ENCODE measurements around the gene HYAL3.

HYAL3 gene, protein sequence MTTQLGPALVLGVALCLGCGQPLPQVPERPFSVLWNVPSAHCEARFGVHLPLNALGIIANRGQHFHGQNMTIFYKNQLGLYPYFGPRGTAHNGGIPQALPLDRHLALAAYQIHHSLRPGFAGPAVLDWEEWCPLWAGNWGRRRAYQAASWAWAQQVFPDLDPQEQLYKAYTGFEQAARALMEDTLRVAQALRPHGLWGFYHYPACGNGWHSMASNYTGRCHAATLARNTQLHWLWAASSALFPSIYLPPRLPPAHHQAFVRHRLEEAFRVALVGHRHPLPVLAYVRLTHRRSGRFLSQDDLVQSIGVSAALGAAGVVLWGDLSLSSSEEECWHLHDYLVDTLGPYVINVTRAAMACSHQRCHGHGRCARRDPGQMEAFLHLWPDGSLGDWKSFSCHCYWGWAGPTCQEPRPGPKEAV

GRCh38 chr3:50298836-50299637 is at the start of gene HYAL3, which contains the start of gene NAA80:
HYAL3 (minus strand) TSS chr3:50299405; CDS start chr3:50295602, 3,803 bp downstream.
NAA80 (minus strand) TSS chr3:50299405; CDS start chr3:50297463, 1,942 bp downstream.
- peak; percentile 91 for DNase-seq

DNA sequence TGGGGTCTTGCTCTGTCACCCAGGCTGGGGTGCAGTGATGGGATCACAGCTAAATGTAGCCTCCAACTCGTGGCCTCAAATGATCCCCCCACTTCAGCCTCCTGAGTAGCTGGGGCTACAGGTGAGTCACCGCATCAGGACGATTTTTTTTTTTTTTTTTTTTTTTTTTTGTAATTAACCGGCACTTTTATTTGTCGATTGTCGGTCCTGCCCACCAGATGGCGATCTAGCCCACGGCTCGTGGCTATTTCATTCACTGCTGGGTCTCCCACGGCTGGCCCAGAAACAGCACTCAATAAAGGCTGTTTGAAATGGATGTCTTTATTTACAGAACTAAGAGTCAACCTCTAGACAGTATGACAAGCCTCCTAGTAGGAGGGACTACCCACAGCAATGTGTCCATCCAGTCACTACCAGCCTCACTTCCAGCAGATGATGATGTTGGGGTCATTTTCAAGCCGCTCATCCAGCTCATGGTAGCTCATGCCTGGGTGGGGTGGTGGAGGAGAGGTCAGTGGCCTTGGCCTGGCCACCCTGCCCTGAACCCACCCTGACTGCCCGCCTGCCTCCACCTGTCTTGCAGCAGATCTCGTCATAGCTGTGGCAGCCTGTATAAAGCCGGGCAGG is 48.1 kb upstream of the HYAL3 start:
- DNase-seq: no peak

GRCh38 chr3:50345586-50346234 is 46.5 kb upstream of the HYAL3 start, which contains the start of gene ZMYND10:
ZMYND10 (minus strand) TSS chr3:50345732; CDS start chr3:50345579, 153 bp downstream.
- no peak for DNase-seq

- DNase-seq: no peak
Observed at GRCh38 chr3:50345008-50345407, 45.8 kb upstream of the HYAL3 start.

DNA sequence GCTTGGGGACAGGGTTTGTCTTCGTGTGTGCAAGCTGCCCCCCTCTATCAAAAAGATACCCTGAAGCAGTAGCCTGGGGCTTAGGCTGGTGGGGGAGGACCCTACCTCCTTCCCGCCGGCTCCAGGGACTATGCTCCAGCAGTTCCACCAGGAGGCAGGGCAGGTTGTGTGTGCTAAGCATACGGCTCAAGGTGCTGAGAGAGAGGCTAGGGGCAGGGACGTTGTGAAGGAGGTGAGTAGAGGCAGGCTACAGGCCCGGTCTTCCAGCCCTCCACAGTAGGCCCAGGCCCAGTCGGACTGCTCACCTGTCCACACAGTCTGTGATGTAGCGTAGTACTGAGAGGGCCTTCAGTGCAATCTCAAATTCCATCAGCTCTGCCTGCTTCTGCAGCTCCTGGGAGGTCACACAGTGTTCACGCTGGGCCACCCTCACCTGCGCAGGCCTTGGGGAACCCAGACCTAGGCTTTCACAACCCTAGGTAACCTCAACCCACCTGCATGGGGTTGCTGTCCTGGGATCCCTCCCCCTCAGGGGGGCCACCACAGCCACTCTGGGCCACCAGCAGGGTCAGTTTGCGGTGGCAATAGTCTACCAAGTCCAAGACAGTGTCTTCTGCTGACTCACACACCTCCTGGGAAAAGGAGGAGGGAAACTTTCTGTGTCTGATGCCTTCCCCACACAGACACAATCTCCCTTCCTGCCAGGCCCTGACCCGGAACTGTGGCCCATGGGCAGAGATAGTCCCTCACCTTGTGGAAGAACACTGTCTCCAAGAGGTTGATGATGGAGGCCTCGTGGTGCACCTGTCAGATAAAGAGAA is 43.8 kb upstream of the HYAL3 start:
- no peak for DNase-seq

- DNase-seq: no peak
Observed at GRCh38 chr3:50341996-50342650, 42.9 kb upstream of the HYAL3 start.

GRCh38 chr3:50341537-50341936 is 42.3 kb upstream of the HYAL3 start:
- DNase-seq: no peak

- no peak for DNase-seq
Observed at GRCh38 chr3:50340448-50341329, 41.5 kb upstream of the HYAL3 start, which contains the start of gene RASSF1. RASSF1 (minus strand) TSS chr3:50340836; CDS start chr3:50340805, 31 bp downstream.

- no peak for DNase-seq
Observed at GRCh38 chr3:50340147-50340447, 40.9 kb upstream of the HYAL3 start.

DNA sequence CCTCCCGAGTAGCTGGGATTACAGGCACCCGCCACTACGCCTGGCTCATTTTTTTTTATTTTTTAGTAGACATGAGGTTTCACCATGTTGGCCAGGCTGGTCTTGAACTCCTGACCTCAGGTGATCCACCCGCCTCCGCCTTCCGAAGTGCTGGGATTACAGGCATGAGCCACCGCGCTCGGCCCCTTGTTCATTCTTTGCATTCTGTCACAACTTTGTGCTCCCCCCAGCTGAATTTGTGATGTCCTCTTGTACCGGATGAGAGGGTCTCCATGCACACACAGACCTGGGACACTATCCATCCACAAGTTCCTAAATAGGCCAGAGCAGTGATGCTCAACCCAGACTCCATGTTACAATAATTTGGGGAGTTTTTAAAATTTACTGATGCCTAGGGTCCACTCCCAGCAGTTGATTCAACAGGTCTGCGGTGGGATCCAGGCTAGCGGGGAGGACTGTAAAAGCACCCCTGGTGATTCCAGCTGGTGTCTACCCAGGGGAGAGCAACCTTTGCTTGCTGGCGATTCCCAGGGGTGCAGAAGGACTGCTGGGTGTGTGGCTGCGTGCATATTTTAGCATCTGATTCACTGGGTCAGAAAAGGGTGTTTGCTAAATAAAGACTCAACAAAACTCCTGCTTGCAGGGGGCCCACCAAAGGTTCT is 40.4 kb upstream of the HYAL3 start:
- DNase-seq: no peak

DNA sequence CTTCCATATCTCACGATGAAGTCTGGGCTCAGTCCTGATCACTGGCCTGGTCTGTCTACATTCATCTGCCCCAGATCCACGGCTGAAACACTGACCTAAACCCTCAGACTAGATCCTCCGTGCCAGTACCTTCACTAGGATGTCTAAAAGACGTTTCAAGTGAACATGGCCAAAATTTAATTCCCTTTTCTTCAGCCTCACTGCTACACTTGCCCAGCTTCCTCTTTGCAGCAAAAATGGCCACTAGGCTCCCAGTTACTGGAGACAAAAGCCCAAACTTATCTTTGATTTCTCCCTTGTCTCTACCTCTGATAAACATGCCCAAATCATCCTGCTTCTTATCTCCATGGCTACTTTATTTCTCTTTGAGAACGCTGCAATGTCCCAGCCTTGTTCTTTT is 39.8 kb upstream of the HYAL3 start:
- DNase-seq: no peak

GRCh38 chr3:50337175-50337861 is 38.1 kb upstream of the HYAL3 start:
- DNase-seq: peak; percentile 90

DNA sequence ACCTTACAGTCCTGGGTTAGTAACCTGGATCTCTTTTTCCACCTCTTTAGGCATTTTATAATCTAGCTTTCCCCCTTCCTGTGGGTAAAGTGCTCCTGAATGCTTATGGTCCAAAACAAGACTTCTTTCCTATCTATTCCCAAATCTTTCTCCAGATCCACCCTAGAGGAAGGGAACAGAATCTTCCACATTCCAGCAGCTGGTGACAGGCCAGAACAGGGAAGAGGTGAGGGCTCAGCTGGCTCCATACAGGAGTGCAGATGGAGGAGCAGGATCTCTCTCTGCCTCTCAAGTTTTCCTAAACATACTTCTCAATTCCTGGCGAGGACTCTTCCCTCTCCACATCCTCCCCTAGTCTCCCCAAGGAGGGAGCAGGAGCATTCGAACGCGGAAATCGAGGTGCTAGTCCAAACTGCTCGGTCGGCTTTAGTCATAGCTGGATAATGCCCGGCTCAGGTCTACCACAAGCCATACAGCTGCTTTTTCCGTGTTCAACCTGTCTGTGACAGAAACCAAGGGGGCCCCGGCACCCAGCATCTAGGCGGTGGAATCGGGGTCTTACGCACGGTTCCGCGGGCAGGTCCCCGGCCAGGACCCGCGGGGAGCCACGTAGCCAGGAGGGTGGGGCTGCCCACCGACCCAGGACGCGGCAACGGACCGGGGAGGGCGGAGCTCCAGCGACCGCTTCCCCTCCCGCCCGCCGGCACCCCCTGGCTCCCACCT is 37.4 kb upstream of the HYAL3 start:
- no peak for DNase-seq

GRCh38 chr3:50334339-50335075 is 35.3 kb upstream of the HYAL3 start:
- DNase-seq: no peak

DNA sequence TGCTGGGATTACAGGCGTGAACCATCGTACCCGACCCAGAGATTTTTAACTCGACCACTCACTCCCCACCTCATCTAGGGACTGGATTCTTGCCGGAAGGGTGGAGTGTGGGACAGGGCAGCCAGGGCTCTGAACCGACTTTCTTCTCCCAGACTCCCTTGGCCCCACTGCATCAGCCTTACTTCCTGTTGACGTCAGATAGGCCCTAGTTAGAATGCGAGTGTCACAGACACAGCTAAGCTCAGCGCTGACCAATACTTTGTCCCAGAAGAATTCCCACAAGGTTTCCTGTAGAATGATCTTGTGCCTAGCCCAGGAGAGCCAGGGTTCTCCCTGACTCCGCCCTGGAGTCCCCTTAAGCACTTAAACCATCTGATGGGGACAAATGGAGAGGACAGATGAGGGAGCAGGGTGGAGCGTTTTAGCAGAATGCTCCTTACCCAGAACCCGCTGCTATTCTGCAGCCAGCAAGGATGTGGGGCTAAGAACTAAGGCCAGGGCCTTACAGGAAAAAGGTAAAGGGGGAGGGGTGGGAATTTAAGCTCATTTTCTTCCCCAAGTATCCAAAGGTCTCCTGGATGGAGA is 34.6 kb upstream of the HYAL3 start:
- no peak for DNase-seq

GRCh38 chr3:50331364-50331907 is 32.2 kb upstream of the HYAL3 start:
- no peak for DNase-seq

GRCh38 chr3:50330330-50330729 is 31.1 kb upstream of the HYAL3 start:
- DNase-seq: no peak

All from DMS 273 treated with DMSO at 0.1 percent for 48 hours (cell line).